Ovary (tissue), 9 donors: ENCODE data around the gene ZNF497. TPM values are rescaled to one million over a fixed set of nuclear protein-coding genes. Genes with fewer than 3 reads are reported as not detected.

Experiments used
- DNase-seq, 5 donors: peaks; one replicate each; pipeline ENCODE4 v3.0.0-alpha.2; 2019 to 2020
- H3K27ac ChIP-seq, 2 donors: fragments of 200-600 bp; one replicate each; pipeline versions ENCODE4 v1.5.1 to v1.8.0; 2019 to 2022
- H3K27me3 ChIP-seq: fragments of 200-600 bp; one replicate; pipeline ENCODE4 v1.8.0; 2022
- H3K36me3 ChIP-seq: fragments of 200-600 bp; sonication (generic); one replicate; pipeline ENCODE4 v1.5.1; 2019
- H3K4me1 ChIP-seq: one replicate; pipeline ENCODE4 v1.8.1; 2013; ENCODE audit warnings: mild to moderate bottlenecking, moderate library complexity; ENCODE audit not compliant: insufficient read depth
- H3K4me3 ChIP-seq: fragments of 200-600 bp; sonication (generic); one replicate; pipeline ENCODE4 v1.5.1; 2017
- H3K9me3 ChIP-seq, 2 donors: fragments of 200-600 bp in 1 of 2; sonication (generic) in 1 of 2; one replicate each; pipeline versions ENCODE4 v1.5.1 to v1.8.1; 2013 to 2019; ENCODE audit warnings: mild to moderate bottlenecking in 1 of 2, moderate library complexity in 1 of 2
- CTCF ChIP-seq, 3 donors: fragments of 450-650 bp in 2 of 3; fragments of 200-600 bp in 1 of 3; IDR thresholded peaks; one replicate each; pipeline versions ENCODE4 v1.5.1 to v1.8.0; 2016 to 2022; ENCODE audit warnings: antibody characterized with exemption in 3 of 3, mild to moderate bottlenecking in 1 of 3
- EP300 ChIP-seq: sonication (generic); formaldehyde crosslinking; IDR thresholded peaks from one replicate; pipeline ENCODE4 v1.6.1; 2017; ENCODE audit warnings: antibody characterized with exemption
- POLR2A ChIP-seq: fragments of 450-650 bp; IDR thresholded peaks from one replicate; pipeline ENCODE4 v1.6.1; 2017; ENCODE audit warnings: antibody characterized with exemption, mild to moderate bottlenecking, moderate library complexity
- WGBS, 3 donors: extraction: QIAGEN DNeasy Blood & Tissue Kit in 1 of 3; methylation state at CpG; one replicate each; pipeline versions ENCODE4 v1.1.5 to v1.1.7; 2013 to 2017; 5-methylcytosine and 5-hydroxymethylcytosine counted together
- intact Hi-C, 4 donors: fragments of 100-400 bp; cut with DNase I; formaldehyde crosslinking; loops; one replicate each; pipeline versions ENCODE4 v1.11.0 to v1.15.1; 2022 to 2023
- polyA plus RNA-seq, 2 donors: library from polyadenylated mRNA; stranded (reverse); fragments of 200-250 nt in 1 of 2; fragments of 350-450 nt in 1 of 2; fragmentation: Illumina TruSeq in 1 of 2; extraction: RNeasy Lipid Tissue Mini Kit (QIAGEN cat#74804) in 1 of 2; gene quantifications; one replicate each; pipeline ENCODE4 v1.2.3, GENCODE V29; 2013 to 2014
- total RNA-seq, 7 donors: library from RNA; depleted of rRNA in 2 of 7; stranded (reverse); fragments of >200 nt in 2 of 7; fragmentation: NEBNext Ultra II Directional in 3 of 7; extraction: Animal tissue kit (Norgen Biotek cat#: 25700) in 3 of 7; gene quantifications; one replicate each; pipeline versions ENCODE4 v1.1.0 to v1.2.4, GENCODE V29; 2016 to 2023
- donor health status: DM: no; HTN: no; CAD: no; lungs with moderate emphysema.
- donor health status: DM: no; HTN: no; CAD: no.
- donor health status: Bipolar disorder and iron deficiency.
- donor health status: DM: yes; HTN: yes; CAD: no.
- donor health status: DM: no; HTN: no; CAD: no.
- donor health status: DM: yes; HTN: yes; CAD: no.

The ZNF497 gene
- total and polyA plus RNA-seq, 9 donors, result 0.30 to 6.5 (median 3.2) TPM

- no peak overlapping the region for H3K4me3 ChIP-seq
These were observed 7.2 kb downstream of the ZNF497 start for GRCh38 chr19:58355215-58355796.

GRCh38 chr19:58354478-58355030, 8.0 kb downstream of the ZNF497 start:
- Histone ChIP-seq H3K27me3 (no peaks in the 10 kb centered on the region), H3K36me3 (no peaks in the 10 kb centered on the region), H3K9me3 (no peaks in the 10 kb centered on the region), H3K4me3 (no peak overlapping the region), H3K4me1 (no peaks in the 10 kb centered on the region), H3K27ac (no peak overlapping the region)
- DNase-seq, result no peak
- no peak for TF ChIP-seq EP300
- TF ChIP-seq CTCF (IDR thresholded peaks at IDR 0.05), result no peak
- TF ChIP-seq POLR2A, result no peak
- intact Hi-C loops, result no loop called here
- 68 to 83% (median 72%) methylated on average over 6 of the region's 6 CpGs for WGBS, 3 donors

More at GRCh38 chr19:58355215-58355796, 7.2 kb downstream of the ZNF497 start:
- intact Hi-C loops, result no loop called here
- Histone ChIP-seq H3K36me3 (no peaks in the 10 kb centered on the region), H3K4me1 (no peaks in the 10 kb centered on the region), H3K27me3 (no peaks in the 10 kb centered on the region), H3K9me3 (no peaks in the 10 kb centered on the region), H3K27ac (no peak overlapping the region)
- 92 to 96% (median 95%) methylated on average over 10 of the region's 10 CpGs for WGBS, 3 donors
- TF ChIP-seq EP300 (no peak), POLR2A (no peak), CTCF (IDR thresholded peaks at IDR 0.05) (no peak)
- DNase-seq, result no peak

GRCh38 chr19:58353717-58354477, 8.7 kb downstream of the ZNF497 start:
- intact Hi-C loops, result no loop called here
- no peak overlapping the region for H3K27ac ChIP-seq
- H3K36me3 ChIP-seq, result no peaks in the 10 kb centered on the region
- no peak overlapping the region for H3K4me3 ChIP-seq
- TF ChIP-seq POLR2A (no peak), EP300 (no peak), CTCF (IDR thresholded peaks at IDR 0.05) (no peak)
- no peaks in the 10 kb centered on the region for H3K4me1 ChIP-seq
- no peak for DNase-seq
- 83 to 92% (median 87%) methylated on average over 15 of the region's 15 CpGs for WGBS, 3 donors
- H3K9me3 ChIP-seq, result no peaks in the 10 kb centered on the region
- H3K27me3 ChIP-seq, result no peaks in the 10 kb centered on the region

GRCh38 chr19:58352760-58353671, 9.5 kb downstream of the ZNF497 start, which contains the start of gene A1BG:
Gene A1BG, minus strand, starts transcription at chr19:58353492. Its CDS starts 55 bp downstream, at chr19:58353437.
- no peak for TF ChIP-seq CTCF (IDR thresholded peaks at IDR 0.05)
- TF ChIP-seq POLR2A, result no peak
- TF ChIP-seq EP300, result no peak
- Histone ChIP-seq H3K4me1 (no peaks in the 10 kb centered on the region), H3K9me3 (no peaks in the 10 kb centered on the region), H3K27ac (no peak within 1 kb of the TSS), H3K36me3 (no peaks in the 10 kb centered on the region), H3K4me3 (no peak within 1 kb of the TSS), H3K27me3 (no peaks in the 10 kb centered on the region)
- 73 to 84% (median 80%) methylated on average over 26 of the region's 26 CpGs for WGBS, 3 donors
- no peak for DNase-seq
- intact Hi-C loops, result no loop called here
